HG02981 (cell line): Measurements from ENCODE around the gene SP140L.
A peak's percentile ranks its signal among the peaks of the same experiment; 100 is the strongest.
"Not testable (repeated sequence)": the region's sequence is repeated elsewhere in the genome, so short reads cannot be mapped to it uniquely, and the experiment has no call there.

Source experiments
- ATAC-seq: cut with Tn5 transposase; IDR thresholded peaks from one replicate; pipeline ENCODE4 v1.9.1; 2021; ENCODE audit warnings: mild to moderate bottlenecking, moderate library complexity; ENCODE audit not compliant: unreplicated experiment

The SP140L gene

GRCh38 chr2:230362030-230362691 is 35.2 kb downstream of the SP140L start:
- no peak for ATAC-seq

GRCh38 chr2:230382108-230382507 is 55.1 kb downstream of the SP140L start:
- ATAC-seq, result no peak

DNA sequence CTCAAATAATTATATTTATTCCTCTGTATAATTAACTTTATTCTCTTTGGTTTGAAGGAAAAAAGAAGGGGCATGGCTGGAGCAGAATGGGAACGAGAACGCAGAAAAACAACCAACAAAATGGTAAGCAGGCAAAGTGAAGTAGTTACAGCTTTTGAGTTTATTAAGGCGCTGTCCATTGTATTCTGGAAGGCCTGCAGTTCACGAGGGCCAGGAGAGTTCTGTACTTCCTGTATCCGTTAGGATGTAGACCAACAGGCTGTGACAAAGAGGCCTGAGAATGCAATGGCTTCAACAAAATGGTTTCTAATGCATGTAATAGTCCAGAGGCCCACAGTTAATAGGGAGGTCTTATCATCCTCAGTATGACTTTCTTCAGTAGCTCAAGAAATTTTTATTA is 56.5 kb downstream of the SP140L start:
- ATAC-seq, result no peak

GRCh38 chr2:230384986-230385385 is 58.0 kb downstream of the SP140L start:
- no peak for ATAC-seq

- no peak for ATAC-seq
These were observed 67.3 kb downstream of the SP140L start for GRCh38 chr2:230394301-230394700.

DNA sequence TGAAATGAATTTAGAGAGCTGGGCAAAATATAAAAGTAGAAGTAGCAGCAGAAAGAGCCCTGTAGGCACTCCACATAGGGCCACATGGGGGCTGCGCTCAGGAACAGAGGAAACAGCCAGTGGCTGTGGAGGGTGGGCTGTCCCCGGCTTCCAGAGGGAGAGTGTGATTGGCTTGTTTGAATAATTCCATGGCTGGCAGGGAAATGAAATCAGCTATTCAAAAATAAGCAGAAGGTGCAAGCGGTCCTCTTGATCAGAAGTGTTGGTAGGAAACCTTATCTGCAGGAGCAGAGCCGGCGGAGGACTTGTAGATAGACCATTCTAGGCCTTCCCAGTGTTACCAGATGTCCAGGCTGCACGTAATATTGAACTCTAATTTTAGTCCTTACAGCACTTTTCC is 71.7 kb downstream of the SP140L start:
- ATAC-seq, result not testable (repeated sequence)

GRCh38 chr2:230400041-230400440 is 73.0 kb downstream of the SP140L start:
- ATAC-seq, result no peak

- ATAC-seq, result no peak
These were observed 73.5 kb downstream of the SP140L start for GRCh38 chr2:230400454-230400853.

GRCh38 chr2:230401026-230401425 is 74.0 kb downstream of the SP140L start:
- not testable (repeated sequence) for ATAC-seq

DNA sequence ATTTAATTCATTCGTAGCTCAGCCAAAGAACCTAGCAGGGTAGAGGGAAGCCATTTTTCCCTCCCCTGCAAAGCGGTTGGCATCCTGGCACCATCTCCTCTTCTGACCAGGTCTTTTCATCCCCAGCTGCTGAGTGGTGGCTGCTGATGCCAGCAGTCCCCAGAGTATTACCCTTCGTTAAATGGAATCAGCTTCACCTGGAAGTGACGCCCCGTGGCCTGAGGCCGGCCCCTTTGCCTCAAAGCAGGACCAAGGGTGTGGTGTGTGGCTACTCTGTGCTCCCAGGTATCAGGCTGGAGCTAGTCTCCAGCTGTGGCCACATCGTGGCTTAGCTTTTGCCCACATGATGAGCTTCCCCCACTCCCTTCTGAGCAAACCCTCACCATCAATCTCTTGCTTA is 76.8 kb downstream of the SP140L start:
- ATAC-seq, result no peak

- no peak for ATAC-seq
These were observed 78.8 kb downstream of the SP140L start for GRCh38 chr2:230405824-230406223.

DNA sequence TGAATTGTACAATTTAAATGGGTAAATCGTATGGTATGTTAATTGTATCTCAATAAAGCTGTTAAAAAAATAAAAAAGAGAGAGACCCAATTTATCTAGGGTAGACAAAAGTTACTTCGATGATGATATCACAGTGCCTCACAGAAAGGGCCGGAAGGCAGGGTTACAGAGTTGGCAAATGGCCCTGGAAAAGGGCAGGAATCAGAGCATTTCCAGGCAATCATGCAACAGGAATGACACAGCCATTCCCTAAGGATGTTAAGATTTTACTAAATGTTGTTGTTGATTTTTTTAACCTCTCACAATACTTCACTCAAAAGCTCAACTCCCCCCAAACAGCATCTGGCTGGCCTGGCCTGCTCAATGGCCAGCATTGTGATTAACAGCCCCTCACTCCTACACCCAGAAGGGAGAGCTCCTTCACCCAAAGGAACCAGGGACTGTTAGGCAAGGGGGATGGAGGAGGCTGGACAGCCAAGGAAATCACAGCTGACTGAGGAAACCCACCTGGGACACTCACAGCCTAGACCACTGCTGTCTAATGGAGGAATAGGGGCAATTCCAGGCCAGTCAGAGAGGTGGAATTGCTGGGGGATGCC is 81.3 kb downstream of the SP140L start:
- no peak for ATAC-seq

- ATAC-seq, result not testable (repeated sequence)
These were observed 82.3 kb downstream of the SP140L start for GRCh38 chr2:230409316-230409715.

DNA sequence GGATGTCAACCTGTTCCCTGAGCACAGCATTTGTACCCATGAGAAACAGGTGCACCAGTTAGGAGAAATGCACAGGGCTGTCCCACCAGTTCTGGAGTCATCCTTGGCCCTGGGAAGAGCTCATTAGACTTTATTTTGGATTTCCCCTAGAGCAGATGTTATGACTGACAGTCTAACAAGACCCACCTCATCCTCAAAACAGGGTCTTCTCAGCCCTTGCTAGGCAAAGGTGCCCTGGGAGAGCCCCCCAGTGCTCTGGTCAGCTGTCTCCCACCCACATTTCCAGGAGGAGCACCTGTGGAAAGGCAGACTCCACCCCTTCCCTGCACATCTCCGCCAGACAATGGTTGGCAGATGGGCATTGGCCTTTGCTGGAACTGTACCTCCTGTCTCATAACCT is 83.3 kb downstream of the SP140L start:
- ATAC-seq, result no peak

DNA sequence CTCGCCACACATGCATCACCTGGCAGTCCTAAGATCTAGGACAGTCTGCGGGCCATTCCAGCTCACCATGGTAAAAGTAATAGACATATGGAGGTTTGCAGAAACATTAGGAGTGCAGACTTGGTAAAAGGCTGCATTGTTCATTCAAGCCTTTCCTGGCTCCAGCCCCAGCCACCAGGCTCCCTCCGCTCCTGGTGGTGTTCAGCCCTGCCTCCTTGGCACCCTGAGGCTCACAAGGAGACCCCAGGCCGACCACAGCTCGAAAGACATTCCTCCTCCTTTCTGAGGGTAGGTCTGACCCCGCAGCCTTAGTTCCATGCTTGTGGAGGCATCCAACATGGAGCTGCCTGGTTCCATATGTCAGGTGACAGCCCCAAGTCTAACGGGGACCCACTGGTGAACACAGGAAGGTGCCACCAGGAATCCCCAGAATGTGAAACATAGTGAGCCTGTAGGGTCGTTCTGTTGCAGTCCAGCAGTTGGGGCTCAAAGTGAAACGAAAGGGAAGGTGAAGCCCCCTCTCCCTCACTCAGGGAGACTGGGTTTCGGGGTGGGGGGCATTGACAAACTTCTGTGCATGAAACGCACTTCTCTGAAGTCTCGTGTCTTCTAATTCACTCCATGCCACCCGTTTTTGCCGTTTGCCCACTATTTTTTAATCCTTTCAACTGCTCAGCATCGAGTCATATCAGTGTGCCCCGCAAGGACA is 84.0 kb downstream of the SP140L start:
- ATAC-seq, result no peak

- ATAC-seq, result peak; percentile 59
These were observed 84.8 kb downstream of the SP140L start for GRCh38 chr2:230411570-230412370.

- no peak for ATAC-seq
These were observed 85.3 kb downstream of the SP140L start for GRCh38 chr2:230412371-230412711.

- ATAC-seq, result no peak
These were observed 85.9 kb downstream of the SP140L start for GRCh38 chr2:230412846-230413245.

- no peak for ATAC-seq
These were observed 86.5 kb downstream of the SP140L start for GRCh38 chr2:230413479-230413878.

DNA sequence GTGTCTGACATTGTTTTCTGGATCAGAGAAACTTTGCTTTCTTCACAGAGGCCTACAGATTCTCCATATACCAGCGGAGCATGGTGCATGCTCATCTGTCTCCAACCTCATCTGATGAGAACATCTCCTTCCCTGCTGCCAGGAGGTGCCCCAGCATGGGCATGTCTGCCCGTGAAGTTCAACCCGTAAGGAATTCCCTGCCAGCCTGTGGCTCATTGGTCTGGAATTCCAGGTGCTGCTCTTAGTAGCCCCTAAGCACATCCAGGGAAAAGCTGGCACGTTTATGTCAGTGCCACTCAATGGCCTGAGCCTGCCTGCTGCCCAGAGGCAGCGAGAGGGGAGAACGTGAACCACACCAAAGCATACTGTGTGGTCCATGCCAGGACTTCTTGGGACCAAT is 87.3 kb downstream of the SP140L start:
- ATAC-seq, result no peak

GRCh38 chr2:230416061-230416721 is 89.2 kb downstream of the SP140L start, which contains the start of gene SP100:
SP100 (plus strand) TSS chr2:230416201; CDS start chr2:230416297, 96 bp downstream.
- ATAC-seq, result peak; percentile 80
